Astrocyte (in vitro differentiated cells and primary cell): ENCODE measurements around the gene KCNA5. TPM values are rescaled to one million over a fixed set of nuclear protein-coding genes. Genes with fewer than 3 reads are reported as not detected.

Experiments used
- DNase-seq: peaks from one replicate; pipeline ENCODE4 v3.0.0-alpha.2; 2010; ENCODE audit warnings: low read depth
- FAIRE-seq: peaks from 2 replicates; lab custom pipeline; 2011; peaks lifted over from hg19 to GRCh38; lab: Jason Lieb, UNC
- H2AFZ ChIP-seq: 2 replicates; pipeline ENCODE4 v1.6.0; 2012; ENCODE audit warnings: low read depth, low read length, inconsistent platforms
- H3K27ac ChIP-seq: 2 replicates; pipeline ENCODE4 v1.5.1; 2011; ENCODE audit warnings: low read depth, low read length, inconsistent platforms
- H3K27me3 ChIP-seq: 2 replicates; pipeline ENCODE4 v1.6.0; 2011; ENCODE audit warnings: low read length, inconsistent platforms; ENCODE audit not compliant: insufficient read depth
- H3K36me3 ChIP-seq: 2 replicates; pipeline ENCODE4 v1.5.1; 2011; ENCODE audit warnings: low read length, inconsistent platforms; ENCODE audit not compliant: insufficient read depth
- H3K4me1 ChIP-seq: 2 replicates; pipeline ENCODE4 v1.5.1; 2011; ENCODE audit warnings: low read length, inconsistent platforms; ENCODE audit not compliant: insufficient read depth
- H3K4me2 ChIP-seq: 2 replicates; pipeline ENCODE4 v1.6.0; 2012; ENCODE audit warnings: low read length, inconsistent platforms
- H3K4me3 ChIP-seq: 2 replicates; pipeline ENCODE4 v1.5.1; 2011; ENCODE audit warnings: low read depth, mild to moderate bottlenecking, low read length, inconsistent platforms; ENCODE audit not compliant: insufficient read depth
- H3K79me2 ChIP-seq: 2 replicates; pipeline ENCODE4 v1.6.0; 2012; ENCODE audit warnings: mild to moderate bottlenecking, low read length, inconsistent platforms; ENCODE audit not compliant: insufficient read depth
- H3K9ac ChIP-seq: 2 replicates; pipeline ENCODE4 v1.6.0; 2012; ENCODE audit warnings: mild to moderate bottlenecking, low read length, inconsistent platforms
- H3K9me3 ChIP-seq: 2 replicates; pipeline ENCODE4 v1.5.1; 2012; ENCODE audit warnings: low read depth, mild to moderate bottlenecking, low read length, inconsistent platforms; ENCODE audit not compliant: insufficient read depth
- H4K20me1 ChIP-seq: 2 replicates; pipeline ENCODE4 v1.6.0; 2012; ENCODE audit warnings: low read length, inconsistent platforms; ENCODE audit not compliant: insufficient read depth
- H3K27ac Mint-ChIP-seq: one replicate; pipeline ENCODE4 v1.8.0; 2021; ENCODE audit warnings: mild to moderate bottlenecking, mixed read lengths; ENCODE audit not compliant: unreplicated experiment
- H3K27me3 Mint-ChIP-seq: one replicate; pipeline ENCODE4 v1.8.0; 2021; ENCODE audit warnings: low read depth, mixed read lengths; ENCODE audit not compliant: unreplicated experiment
- H3K36me3 Mint-ChIP-seq: one replicate; pipeline ENCODE4 v1.8.0; 2021; ENCODE audit warnings: low read depth, mixed read lengths; ENCODE audit not compliant: unreplicated experiment
- H3K4me1 Mint-ChIP-seq: one replicate; pipeline ENCODE4 v1.8.0; 2021; ENCODE audit warnings: low read depth, mixed read lengths; ENCODE audit not compliant: unreplicated experiment
- H3K4me3 Mint-ChIP-seq: one replicate; pipeline ENCODE4 v1.8.0; 2021; ENCODE audit warnings: mild to moderate bottlenecking, moderate library complexity, mixed read lengths; ENCODE audit not compliant: unreplicated experiment
- H3K9me3 Mint-ChIP-seq: one replicate; pipeline ENCODE4 v1.8.0; 2021; ENCODE audit warnings: mild to moderate bottlenecking, mixed read lengths; ENCODE audit not compliant: unreplicated experiment
- CTCF ChIP-seq: IDR thresholded peaks from 2 replicates; pipeline ENCODE4 v1.5.1; 2011; ENCODE audit warnings: low read depth, mild to moderate bottlenecking, inconsistent platforms, low read length, moderate library complexity; ENCODE audit not compliant: insufficient read depth
- EZH2 ChIP-seq: IDR thresholded peaks from 2 replicates; pipeline ENCODE4 v1.6.1; 2012; ENCODE audit warnings: mild to moderate bottlenecking, low read length, inconsistent platforms; ENCODE audit not compliant: insufficient read depth
- total RNA-seq: library from RNA; stranded (reverse); gene quantifications from 2 replicates; pipeline ENCODE4 v1.2.1, GENCODE V29; 2021

Gene KCNA5
- total RNA-seq, 1 donor from 2014 or later, result not detected

- Mint-ChIP-seq H3K4me3 (no peak overlapping the region), H3K36me3 (no peaks in the 10 kb centered on the region), H3K27me3 (peaks cover 12% of the 10 kb centered on the region), H3K4me1 (peaks cover 21% of the 10 kb centered on the region), H3K9me3 (no peaks in the 10 kb centered on the region), H3K27ac (no peak overlapping the region)
- no peak for TF ChIP-seq EZH2
- TF ChIP-seq CTCF, result peak; percentile 61
- Histone ChIP-seq H3K4me3 (no peak overlapping the region), H3K27me3 (peaks cover 2% of the 10 kb centered on the region), H3K4me2 (peak overlapping the region; percentile 57), H4K20me1 (no peaks in the 10 kb centered on the region), H3K79me2 (no peaks in the 10 kb centered on the region), H3K9me3 (no peaks in the 10 kb centered on the region), H3K4me1 (peaks cover 38% of the 10 kb centered on the region), H2AFZ (no peak overlapping the region), H3K9ac (no peak overlapping the region), H3K36me3 (no peaks in the 10 kb centered on the region), H3K27ac (no peak overlapping the region)
- FAIRE-seq, result peak; percentile 87
- DNase-seq, result peak; percentile 81
Observed at GRCh38 chr12:5083955-5084849, 40.5 kb downstream of the KCNA5 start.

DNA sequence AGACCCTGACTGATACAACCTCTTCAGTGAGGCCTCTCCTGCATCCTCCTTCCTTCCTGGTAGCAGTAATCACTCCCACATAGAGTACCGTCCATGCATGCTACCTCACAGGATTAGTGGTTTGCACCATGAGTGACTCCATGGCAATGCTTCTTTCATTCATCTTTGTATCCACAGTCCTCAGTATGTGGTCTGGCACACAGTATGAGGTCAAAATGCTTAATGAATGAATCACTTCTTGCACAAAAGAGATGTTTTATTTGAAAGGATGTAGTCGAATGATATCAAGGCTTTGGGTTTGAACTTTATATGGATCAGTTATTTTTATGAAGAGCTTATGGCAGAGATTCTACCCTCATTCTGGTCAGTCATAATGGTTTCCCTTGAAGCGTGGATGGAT, 42.2 kb downstream of the KCNA5 start:
- Histone ChIP-seq H3K27me3 (no peaks in the 10 kb centered on the region), H3K4me3 (peak overlapping the region; percentile 10), H3K4me2 (peak overlapping the region; percentile 62), H4K20me1 (no peaks in the 10 kb centered on the region), H3K4me1 (peaks cover 39% of the 10 kb centered on the region), H3K9me3 (no peaks in the 10 kb centered on the region), H3K9ac (no peak overlapping the region), H3K27ac (peak overlapping the region; percentile 60), H3K36me3 (no peaks in the 10 kb centered on the region), H2AFZ (no peak overlapping the region), H3K79me2 (no peaks in the 10 kb centered on the region)
- peak; percentile 98 for FAIRE-seq
- peak; percentile 98 for DNase-seq
- Mint-ChIP-seq H3K36me3 (no peaks in the 10 kb centered on the region), H3K4me3 (no peak overlapping the region), H3K4me1 (peaks cover 21% of the 10 kb centered on the region), H3K27me3 (peaks cover 12% of the 10 kb centered on the region), H3K9me3 (no peaks in the 10 kb centered on the region), H3K27ac (no peak overlapping the region)
- TF ChIP-seq EZH2 (no peak), CTCF (no peak)
